Measurements from ENCODE around the gene MAPKAPK2.

The MAPKAPK2 gene

GRCh38 chr1:206685334-206685768 lies 646 bp downstream of the MAPKAPK2 start:
- DNase-seq = no peak

- peak; percentile 87 to 93 for DNase-seq
Observed at GRCh38 chr1:206685769-206686477, 1.2 kb downstream of the MAPKAPK2 start.

- DNase-seq = peak; percentile 12 to 29
Observed at GRCh38 chr1:206686478-206687249, 2.0 kb downstream of the MAPKAPK2 start.

GRCh38 chr1:206687251-206687914 lies 2.7 kb downstream of the MAPKAPK2 start:
- DNase-seq = no peak

- no peak for DNase-seq
Observed at GRCh38 chr1:206687915-206688442, 3.3 kb downstream of the MAPKAPK2 start.

GRCh38 chr1:206690516-206690915 lies 5.8 kb downstream of the MAPKAPK2 start:
- no peak for DNase-seq

- no peak for DNase-seq
Observed at GRCh38 chr1:206691604-206692003, 6.9 kb downstream of the MAPKAPK2 start.

GRCh38 chr1:206693029-206693428 lies 8.3 kb downstream of the MAPKAPK2 start:
- DNase-seq = no peak

GRCh38 chr1:206693592-206693991 lies 8.9 kb downstream of the MAPKAPK2 start:
- no peak for DNase-seq

GRCh38 chr1:206694171-206695124 lies 9.7 kb downstream of the MAPKAPK2 start:
- no peak for DNase-seq

- no peak for DNase-seq
Observed at GRCh38 chr1:206695733-206696132, 11.0 kb downstream of the MAPKAPK2 start.

GRCh38 chr1:206696812-206697585 lies 12.3 kb downstream of the MAPKAPK2 start:
- no peak for DNase-seq

- no peak for DNase-seq
Observed at GRCh38 chr1:206698011-206698410, 13.3 kb downstream of the MAPKAPK2 start.

GRCh38 chr1:206699000-206699586 lies 14.4 kb downstream of the MAPKAPK2 start:
- peak; percentile 49 for DNase-seq

- peak; percentile 72 to 77 for DNase-seq
Observed at GRCh38 chr1:206699626-206700025, 14.9 kb downstream of the MAPKAPK2 start.

- DNase-seq = no peak
Observed at GRCh38 chr1:206700445-206701036, 15.8 kb downstream of the MAPKAPK2 start.

- no peak for DNase-seq
Observed at GRCh38 chr1:206702260-206702659, 17.6 kb downstream of the MAPKAPK2 start.

- no peak for DNase-seq
Observed at GRCh38 chr1:206702803-206703202, 18.1 kb downstream of the MAPKAPK2 start.

- no peak for DNase-seq
Observed at GRCh38 chr1:206703661-206704060, 19.0 kb downstream of the MAPKAPK2 start.

GRCh38 chr1:206704226-206704625 lies 19.5 kb downstream of the MAPKAPK2 start:
- no peak for DNase-seq

GRCh38 chr1:206705191-206705590 lies 20.5 kb downstream of the MAPKAPK2 start:
- DNase-seq = no peak

Measured in AML-193 (cell line).